ENCODE data around the gene MIEN1.

GRCh38 chr17:39772415-39772814 lies 42.1 kb upstream of the MIEN1 start:
- no peak for TF ChIP-seq CTCF (IDR thresholded peaks at IDR 0.05; ENCODE audit: low read depth, low read length)
- no peak for TF ChIP-seq EZH2phosphoT487 (IDR thresholded peaks at IDR 0.05; ENCODE audit: low read depth)

All from OCI-LY3 (cell line).